Activated T-cell treated with anti-CD3 and anti-CD28 coated beads, Interleukin-2, amount 50 U/mL, for 72 hours (primary cell): ENCODE measurements around the gene CACNG1. TPM values are rescaled to one million over a fixed set of nuclear protein-coding genes. Genes with fewer than 3 reads are reported as not detected.

ENCODE experiments used
- total RNA-seq, 2 donors: library from RNA; stranded (reverse); gene quantifications; one replicate each; pipeline ENCODE4 v1.2.3, GENCODE V29; 2022

Gene CACNG1
- total RNA-seq, 2 donors from 2014 or later = not detected

Other genes starting within 250 kb of the CACNG1 start
- not detected for gene CACNG5, start 209.4 kb upstream of the CACNG1 start, total RNA-seq
- not detected for gene CACNG4, start 79.8 kb upstream of the CACNG1 start, total RNA-seq
- 10 to 100 TPM; 51.3 to 52.0 TPM for gene HELZ, start 200.6 kb downstream of the CACNG1 start, total RNA-seq